ENCODE results near the gene TARS2. TPM values are rescaled to one million over a fixed set of nuclear protein-coding genes. Genes with fewer than 3 reads are reported as not detected.

TARS2 gene
- total and polyA plus RNA-seq, 2 of the 13 experiments (the other 11 are each of a cell fraction or from before 2014, with no cell fraction given) = 21.3 to 22.8 TPM

- BruUV-seq (replicated peaks) = TSS peak; percentile 55
- ATAC-seq = peak; percentile 67
- Histone ChIP-seq H3K9ac (ENCODE audit: insufficient read depth, low read depth, low read length) (peak within 1 kb of the TSS; percentile 76), H3K79me2 (ENCODE audit: insufficient read depth, low read length) (no peaks in the 10 kb centered on the region), H2AFZ (ENCODE audit: low read length) (peak within 1 kb of the TSS; percentile 86), H3K9me3 (ENCODE audit: low read length) (no peaks in the 10 kb centered on the region), H3K36me3 (replicated peaks in 1 of 2; ENCODE audit: control insufficient read depth in 1 of 2, insufficient read depth in 2 of 2, low read length in 2 of 2) (no peaks in the 10 kb centered on the region), H4K20me1 (ENCODE audit: insufficient read depth, low read length) (no peaks in the 10 kb centered on the region), H3K27me3 (ENCODE audit: control insufficient read depth in 1 of 2, insufficient read depth in 2 of 2, low read length in 2 of 2) (no peaks in the 10 kb centered on the region; a peak in 1 of 5 replicates), H3K27ac (ENCODE audit: extremely low read length, insufficient read depth, low read length) (peak within 1 kb of the TSS; percentile 57), H3K4me2 (ENCODE audit: low read depth, low read length) (peak within 1 kb of the TSS; percentile 100), H3K4me3 (replicated peaks in 1 of 3; ENCODE audit: insufficient read depth in 1 of 3, low read depth in 2 of 3, low read length in 3 of 3) (peak within 1 kb of the TSS; percentile 62 to 83 (median 63)), H3K4me1 (ENCODE audit: insufficient read depth, low read length) (peaks cover 61% of the 10 kb centered on the region)
- in situ Hi-C loops (cut with HindIII; ENCODE audit: extremely low pct_ligation_motif_present, low pct_unique_long_range_greater_than_20kb) (no loop called here), intact Hi-C loops (cut with micrococcal nuclease; ENCODE audit: unreplicated experiment) (no loop called here)
- CTCF ChIA-PET (ENCODE audit: low intra/inter-chr PET ratio, low total read pairs) = no interaction called here
- POLR2A ChIA-PET = interaction anchor here (1.2 to 6.9 kb wide), 7 partner anchors 11 to 148 kb away, joined by 3 to 88 read pairs (median 6); partner anchors contain the start of genes FALEC, GOLPH3L and MCL1
- WGBS (ENCODE audit: low lambda C conversion rate) = 0% methylated on average over 21 of the region's 91 CpGs
- FAIRE-seq = no peak
- DNase-seq (ENCODE audit: low spot score) = no peak
- no peak for TF ChIP-seq ZSCAN9 (CRISPR knock-in tag; IDR thresholded peaks at IDR 0.05; ENCODE audit: borderline replicate concordance)
- no peak; the same call in 1 of the 2 replicates for TF ChIP-seq ZNF546 (CRISPR knock-in tag; conservative IDR thresholded peaks at IDR 0.05)
- TF ChIP-seq NFE2L2 (IDR thresholded peaks at IDR 0.05; ENCODE audit: low read length) = no peak
- TF ChIP-seq ZNF883 (CRISPR knock-in tag; IDR thresholded peaks at IDR 0.05; ENCODE audit: not compliant biosample characterization) = no peak
- peak; percentile 27 for TF ChIP-seq MXD1 (CRISPR knock-in tag; IDR thresholded peaks at IDR 0.05)
- TF ChIP-seq NKX3-1 (CRISPR knock-in tag; IDR thresholded peaks at IDR 0.05) = 0 out of 2 replicates have a peak, but pooled peaks have one; percentile 79
- TF ChIP-seq ZNF30 (CRISPR knock-in tag; IDR thresholded peaks at IDR 0.05) = no peak
- 0 out of 2 replicates have a peak, but pooled peaks have one; percentile 16 for TF ChIP-seq ZNF747 (CRISPR knock-in tag; IDR thresholded peaks at IDR 0.05; ENCODE audit: borderline replicate concordance)
- TF ChIP-seq RARA (CRISPR knock-in tag; IDR thresholded peaks at IDR 0.05) = peak; percentile 25; the same call in 1 of the 2 replicates
- TF ChIP-seq LRRFIP1 (CRISPR knock-in tag; conservative IDR thresholded peaks at IDR 0.05) = no peak
- TF ChIP-seq ZNF770 (CRISPR knock-in tag; IDR thresholded peaks at IDR 0.05) = peak; percentile 68
- TF ChIP-seq ZNF563 (CRISPR knock-in tag; IDR thresholded peaks at IDR 0.05) = 0 out of 2 replicates have a peak, but pooled peaks have one; percentile 75
- 0 out of 2 replicates have a peak, but pooled peaks have one; percentile 24 for TF ChIP-seq THAP11 (CRISPR knock-in tag; IDR thresholded peaks at IDR 0.05)
- no peak for TF ChIP-seq ZNF766 (CRISPR knock-in tag; IDR thresholded peaks at IDR 0.05; ENCODE audit: borderline replicate concordance)
- peak; percentile 33 for TF ChIP-seq SKI (IDR thresholded peaks at IDR 0.05; ENCODE audit: partially characterized antibody)
- peak; percentile 74; the same call in 1 of the 2 replicates for TF ChIP-seq KAT7 (CRISPR knock-in tag; IDR thresholded peaks at IDR 0.05; ENCODE audit: borderline replicate concordance)
- TF ChIP-seq FOXO4 (CRISPR knock-in tag; conservative IDR thresholded peaks at IDR 0.05) = no peak
Measured at GRCh38 chr1:150548632-150549495, 61.6 kb downstream of the TARS2 start, which contains the start of gene ADAMTSL4. TSS of gene ADAMTSL4 (plus strand) at chr1:150549408. CDS start at chr1:150552289, 2,881 bp downstream.
